ENCODE measurements around the gene ERBB3.

ERBB3 gene

GRCh38 chr12:56102683-56103065, 22.7 kb downstream of the ERBB3 start:
- H3K9ac ChIP-seq, result no peak overlapping the region
- H3K79me2 ChIP-seq, result peaks cover 17% of the 10 kb centered on the region
- H3K27ac ChIP-seq, result no peak overlapping the region
- no peaks in the 10 kb centered on the region for H3K27me3 ChIP-seq (ENCODE audit: control insufficient read depth, insufficient read depth, low read length)
- H2AFZ ChIP-seq, result no peak overlapping the region
- no peak overlapping the region for H3K4me3 ChIP-seq (ENCODE audit: low read depth, low read length)
- H3K9me3 ChIP-seq (ENCODE audit: control insufficient read depth, low read length), result no peaks in the 10 kb centered on the region
- H3K4me2 ChIP-seq (ENCODE audit: low read length), result no peak overlapping the region
- TF ChIP-seq CTCF (IDR thresholded peaks at IDR 0.05), result no peak
- H3K4me1 ChIP-seq, result peaks cover 13% of the 10 kb centered on the region
- no peaks in the 10 kb centered on the region for H3K36me3 ChIP-seq (ENCODE audit: control insufficient read depth, insufficient read depth, low read length)

- no peak overlapping the region for H3K9ac ChIP-seq
- H3K27ac ChIP-seq, result peak overlapping the region; percentile 84
- peaks cover 17% of the 10 kb centered on the region for H3K79me2 ChIP-seq
- no peak for TF ChIP-seq CTCF (IDR thresholded peaks at IDR 0.05)
- no peaks in the 10 kb centered on the region for H3K36me3 ChIP-seq (ENCODE audit: control insufficient read depth, insufficient read depth, low read length)
- H3K4me2 ChIP-seq (ENCODE audit: low read length), result peak overlapping the region; percentile 75
- peak overlapping the region; percentile 81 for H2AFZ ChIP-seq
- H3K9me3 ChIP-seq (ENCODE audit: control insufficient read depth, low read length), result no peaks in the 10 kb centered on the region
- H3K4me3 ChIP-seq (ENCODE audit: low read depth, low read length), result peak overlapping the region; percentile 80
- H3K4me1 ChIP-seq, result peaks cover 13% of the 10 kb centered on the region
- no peaks in the 10 kb centered on the region for H3K27me3 ChIP-seq (ENCODE audit: control insufficient read depth, insufficient read depth, low read length)
Observed at GRCh38 chr12:56103066-56103711, 23.2 kb downstream of the ERBB3 start.

- Histone ChIP-seq H3K9me3 (ENCODE audit: control insufficient read depth, low read length) (no peaks in the 10 kb centered on the region), H3K4me2 (ENCODE audit: low read length) (peak overlapping the region; percentile 75), H3K9ac (no peak overlapping the region), H3K27ac (peak overlapping the region; percentile 84), H3K36me3 (ENCODE audit: control insufficient read depth, insufficient read depth, low read length) (no peaks in the 10 kb centered on the region), H3K79me2 (peaks cover 17% of the 10 kb centered on the region), H3K4me1 (peaks cover 13% of the 10 kb centered on the region), H3K4me3 (ENCODE audit: low read depth, low read length) (peak overlapping the region; percentile 80), H2AFZ (peak overlapping the region; percentile 81), H3K27me3 (ENCODE audit: control insufficient read depth, insufficient read depth, low read length) (no peaks in the 10 kb centered on the region)
- TF ChIP-seq CTCF (IDR thresholded peaks at IDR 0.05), result no peak
Observed at GRCh38 chr12:56103823-56104108, 23.8 kb downstream of the ERBB3 start.

GRCh38 chr12:56104109-56104814, 24.3 kb downstream of the ERBB3 start, which contains the start of gene PA2G4:
Gene PA2G4 (plus strand): TSS chr12:56104559. CDS start chr12:56104738, 179 bp downstream.
- H3K27me3 ChIP-seq (ENCODE audit: control insufficient read depth, insufficient read depth, low read length), result no peaks in the 10 kb centered on the region
- peak within 1 kb of the TSS; percentile 80 for H3K4me3 ChIP-seq (ENCODE audit: low read depth, low read length)
- peak within 1 kb of the TSS; percentile 81 for H3K4me2 ChIP-seq (ENCODE audit: low read length)
- peak within 1 kb of the TSS; percentile 82 for H3K9ac ChIP-seq
- no peak for TF ChIP-seq CTCF (IDR thresholded peaks at IDR 0.05)
- H3K27ac ChIP-seq, result peak within 1 kb of the TSS; percentile 84
- peaks cover 13% of the 10 kb centered on the region for H3K4me1 ChIP-seq
- H3K36me3 ChIP-seq (ENCODE audit: control insufficient read depth, insufficient read depth, low read length), result no peaks in the 10 kb centered on the region
- peaks cover 17% of the 10 kb centered on the region for H3K79me2 ChIP-seq
- H3K9me3 ChIP-seq (ENCODE audit: control insufficient read depth, low read length), result no peaks in the 10 kb centered on the region
- peak within 1 kb of the TSS; percentile 81 for H2AFZ ChIP-seq
